ENCODE measurements around the gene DENND5B.
"Not testable (repeated sequence)": the region's sequence is repeated elsewhere in the genome, so short reads cannot be mapped to it uniquely, and the experiment has no call there.

DENND5B gene

DNA sequence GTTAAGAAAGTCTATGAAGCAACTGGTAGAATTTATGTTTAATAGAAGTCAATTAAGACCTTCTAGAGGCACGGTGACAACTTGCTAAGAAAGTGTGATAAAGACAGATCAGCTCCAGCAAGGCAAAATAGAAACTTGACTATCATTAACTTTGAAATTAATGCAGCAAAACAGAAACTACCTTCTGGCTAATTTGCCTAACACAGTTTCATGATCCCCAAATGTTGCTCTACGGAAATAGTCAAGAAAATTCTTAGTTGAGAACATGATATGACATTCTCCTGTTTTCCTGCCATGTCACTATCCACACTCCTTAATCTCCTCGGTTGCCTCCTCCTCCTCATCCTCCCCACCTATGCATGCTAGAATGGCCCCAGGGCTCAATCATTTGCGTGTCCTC is 4.2 kb downstream of the DENND5B start:
- Histone ChIP-seq H3K27ac (ENCODE audit: low read depth, low read length) (no peak overlapping the region), H3K36me3 (ENCODE audit: control insufficient read depth, insufficient read depth, low read length) (no peaks in the 10 kb centered on the region), H3K9ac (ENCODE audit: low read length) (no peak overlapping the region), H3K4me3 (ENCODE audit: low read length) (no peak overlapping the region), H3K4me1 (ENCODE audit: control insufficient read depth, insufficient read depth, low read length) (no peaks in the 10 kb centered on the region), H3K27me3 (ENCODE audit: control insufficient read depth, insufficient read depth, low read length) (no peaks in the 10 kb centered on the region)

DNA sequence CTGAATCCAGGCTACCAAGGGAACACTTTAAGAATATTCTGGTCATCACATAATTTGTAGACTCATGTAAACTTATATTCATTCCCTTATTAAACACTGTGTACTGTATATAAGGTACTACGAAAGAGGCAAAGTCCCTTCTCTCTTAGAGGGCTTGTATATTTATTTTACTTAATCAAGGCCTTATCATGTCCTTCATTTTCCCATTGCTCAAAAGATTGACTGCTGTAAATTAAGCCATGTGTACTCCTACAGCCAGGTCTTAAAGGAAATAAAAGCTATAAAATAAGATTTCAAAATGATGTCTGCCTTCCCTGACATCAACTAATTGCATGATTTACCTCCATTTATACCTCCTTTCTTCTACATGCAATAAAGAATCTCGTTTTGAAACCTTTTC is 5.0 kb downstream of the DENND5B start:
- no peak overlapping the region for H3K4me3 ChIP-seq (ENCODE audit: low read length)
- H3K27ac ChIP-seq (ENCODE audit: low read depth, low read length), result no peak overlapping the region
- H3K36me3 ChIP-seq (ENCODE audit: control insufficient read depth, insufficient read depth, low read length), result no peaks in the 10 kb centered on the region
- H3K9ac ChIP-seq (ENCODE audit: low read length), result no peak overlapping the region
- no peaks in the 10 kb centered on the region for H3K4me1 ChIP-seq (ENCODE audit: control insufficient read depth, insufficient read depth, low read length)
- H3K27me3 ChIP-seq (ENCODE audit: control insufficient read depth, insufficient read depth, low read length), result no peaks in the 10 kb centered on the region

DNA sequence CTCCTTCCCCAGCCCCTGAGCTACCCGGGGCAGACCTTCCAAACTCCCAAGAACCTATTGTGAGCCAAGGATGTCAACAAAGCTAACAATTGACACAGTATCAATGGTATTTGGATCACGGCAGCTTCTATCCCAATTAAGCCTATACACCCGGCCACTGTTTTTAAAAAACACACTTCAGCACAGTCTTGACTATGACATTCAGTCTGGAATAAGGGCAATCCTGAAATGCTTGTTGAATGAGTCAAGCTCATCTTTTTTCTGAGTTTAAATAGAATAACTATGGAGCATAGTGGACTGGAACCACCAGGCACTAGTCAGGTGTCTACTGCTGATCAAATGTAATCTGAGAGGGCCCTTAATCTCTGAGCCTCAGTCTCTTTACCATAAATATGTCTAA is 5.7 kb downstream of the DENND5B start:
- Histone ChIP-seq H3K27me3 (ENCODE audit: control insufficient read depth, insufficient read depth, low read length) (no peaks in the 10 kb centered on the region), H3K4me3 (ENCODE audit: low read length) (no peak overlapping the region), H3K27ac (ENCODE audit: low read depth, low read length) (no peak overlapping the region)

DNA sequence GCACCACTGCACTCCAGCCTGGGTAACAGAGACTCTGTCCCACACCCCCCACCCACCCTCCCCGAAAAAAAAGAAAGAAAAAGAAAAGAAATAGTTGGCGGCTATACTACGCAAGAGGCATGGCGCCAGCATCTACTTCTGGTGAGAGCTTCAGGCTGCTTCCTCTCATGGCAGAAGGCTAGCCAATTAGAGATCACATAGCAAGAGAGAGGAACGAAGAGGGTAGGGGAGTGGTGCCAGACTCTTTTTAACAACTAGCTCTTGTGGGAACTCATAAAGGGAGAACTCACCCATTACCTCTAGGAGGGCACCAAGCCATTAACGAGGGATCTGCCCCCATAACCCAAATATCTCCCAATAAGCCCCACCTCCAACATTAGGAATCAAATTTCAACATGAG is 6.2 kb downstream of the DENND5B start:
- Histone ChIP-seq H3K27ac (ENCODE audit: low read depth, low read length) (no peak overlapping the region), H3K27me3 (ENCODE audit: control insufficient read depth, insufficient read depth, low read length) (no peaks in the 10 kb centered on the region), H3K9ac (ENCODE audit: low read length) (no peak overlapping the region), H3K4me1 (ENCODE audit: control insufficient read depth, insufficient read depth, low read length) (no peaks in the 10 kb centered on the region), H3K36me3 (ENCODE audit: control insufficient read depth, insufficient read depth, low read length) (no peaks in the 10 kb centered on the region), H3K4me3 (ENCODE audit: low read length) (no peak overlapping the region)

More for the DNA sequence above, 5.7 kb downstream of the DENND5B start:
- Histone ChIP-seq H3K9ac (ENCODE audit: low read length) (no peak overlapping the region), H3K36me3 (ENCODE audit: control insufficient read depth, insufficient read depth, low read length) (no peaks in the 10 kb centered on the region), H3K4me1 (ENCODE audit: control insufficient read depth, insufficient read depth, low read length) (no peaks in the 10 kb centered on the region)

DNA sequence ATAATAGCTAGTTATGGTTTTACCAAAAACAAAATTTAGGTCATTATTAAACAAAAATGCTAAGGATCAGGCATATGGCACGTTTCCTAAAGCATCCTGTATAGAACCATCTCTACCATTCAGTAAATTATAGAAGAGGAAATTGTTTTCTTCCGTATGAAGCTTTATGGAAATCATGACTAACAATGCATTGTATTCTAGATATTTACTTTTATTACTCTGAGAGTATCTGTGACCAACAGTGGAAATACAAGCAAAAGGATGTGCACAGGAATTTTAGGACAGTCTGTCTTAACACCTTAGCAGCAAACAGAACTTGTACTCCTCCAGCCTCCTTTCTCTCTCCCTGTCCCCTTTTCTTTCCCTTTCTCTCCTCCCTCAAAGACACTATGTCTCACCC is 7.1 kb downstream of the DENND5B start:
- Histone ChIP-seq H3K27ac (ENCODE audit: low read depth, low read length) (no peak overlapping the region), H3K4me3 (ENCODE audit: low read length) (no peak overlapping the region), H3K36me3 (ENCODE audit: control insufficient read depth, insufficient read depth, low read length) (no peaks in the 10 kb centered on the region), H3K9ac (ENCODE audit: low read length) (no peak overlapping the region), H3K27me3 (ENCODE audit: control insufficient read depth, insufficient read depth, low read length) (no peaks in the 10 kb centered on the region), H3K4me1 (ENCODE audit: control insufficient read depth, insufficient read depth, low read length) (no peaks in the 10 kb centered on the region)

DNA sequence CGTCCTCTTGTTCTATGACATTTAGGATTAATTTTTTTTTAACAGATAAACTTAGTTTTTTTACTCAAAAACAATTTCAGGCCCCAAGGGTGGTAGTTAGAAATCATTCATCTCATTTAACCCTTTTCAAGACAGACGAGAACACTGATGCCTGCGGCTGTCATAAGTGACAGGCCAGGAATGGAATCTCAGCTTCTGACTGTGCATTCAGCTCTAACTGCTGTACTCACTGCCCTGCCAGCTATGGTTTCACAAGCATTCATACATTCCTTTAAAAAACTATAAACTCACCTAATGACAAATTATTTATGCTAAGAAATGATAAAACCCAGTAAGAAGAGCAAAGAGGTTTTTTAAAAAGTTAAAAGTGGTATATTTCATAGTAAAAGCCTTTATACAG is 8.8 kb downstream of the DENND5B start:
- H3K27me3 ChIP-seq (ENCODE audit: control insufficient read depth, insufficient read depth, low read length), result no peaks in the 10 kb centered on the region
- H3K4me1 ChIP-seq (ENCODE audit: control insufficient read depth, insufficient read depth, low read length), result no peaks in the 10 kb centered on the region
- H3K36me3 ChIP-seq (ENCODE audit: control insufficient read depth, insufficient read depth, low read length), result no peaks in the 10 kb centered on the region
- no peak overlapping the region for H3K4me3 ChIP-seq (ENCODE audit: low read length)
- no peak overlapping the region for H3K9ac ChIP-seq (ENCODE audit: low read length)
- no peak overlapping the region for H3K27ac ChIP-seq (ENCODE audit: low read depth, low read length)

DNA sequence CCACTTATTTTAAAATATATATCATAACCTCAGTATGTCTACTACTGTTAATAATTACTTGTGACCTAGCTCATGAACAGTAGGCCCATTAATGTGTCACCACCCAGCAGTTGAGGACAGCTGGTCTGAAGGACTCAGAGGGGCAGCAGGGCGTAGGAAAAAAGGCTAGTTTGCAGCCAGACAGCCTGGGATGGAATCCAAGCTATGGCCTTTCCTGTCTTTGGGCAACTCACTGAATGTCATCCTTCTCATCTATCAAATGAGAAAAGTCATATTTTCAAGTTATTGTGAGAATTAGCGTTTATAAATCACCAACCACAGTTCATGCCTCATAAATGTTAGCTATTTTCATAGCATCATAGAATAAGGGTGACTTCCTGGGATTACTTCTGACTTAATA is 12.3 kb downstream of the DENND5B start:
- Histone ChIP-seq H3K4me3 (ENCODE audit: low read length) (no peak overlapping the region), H3K4me1 (ENCODE audit: control insufficient read depth, insufficient read depth, low read length) (no peaks in the 10 kb centered on the region), H3K27me3 (ENCODE audit: control insufficient read depth, insufficient read depth, low read length) (no peaks in the 10 kb centered on the region), H3K9ac (ENCODE audit: low read length) (no peak overlapping the region), H3K27ac (ENCODE audit: low read depth, low read length) (no peak overlapping the region), H3K36me3 (ENCODE audit: control insufficient read depth, insufficient read depth, low read length) (no peaks in the 10 kb centered on the region)

DNA sequence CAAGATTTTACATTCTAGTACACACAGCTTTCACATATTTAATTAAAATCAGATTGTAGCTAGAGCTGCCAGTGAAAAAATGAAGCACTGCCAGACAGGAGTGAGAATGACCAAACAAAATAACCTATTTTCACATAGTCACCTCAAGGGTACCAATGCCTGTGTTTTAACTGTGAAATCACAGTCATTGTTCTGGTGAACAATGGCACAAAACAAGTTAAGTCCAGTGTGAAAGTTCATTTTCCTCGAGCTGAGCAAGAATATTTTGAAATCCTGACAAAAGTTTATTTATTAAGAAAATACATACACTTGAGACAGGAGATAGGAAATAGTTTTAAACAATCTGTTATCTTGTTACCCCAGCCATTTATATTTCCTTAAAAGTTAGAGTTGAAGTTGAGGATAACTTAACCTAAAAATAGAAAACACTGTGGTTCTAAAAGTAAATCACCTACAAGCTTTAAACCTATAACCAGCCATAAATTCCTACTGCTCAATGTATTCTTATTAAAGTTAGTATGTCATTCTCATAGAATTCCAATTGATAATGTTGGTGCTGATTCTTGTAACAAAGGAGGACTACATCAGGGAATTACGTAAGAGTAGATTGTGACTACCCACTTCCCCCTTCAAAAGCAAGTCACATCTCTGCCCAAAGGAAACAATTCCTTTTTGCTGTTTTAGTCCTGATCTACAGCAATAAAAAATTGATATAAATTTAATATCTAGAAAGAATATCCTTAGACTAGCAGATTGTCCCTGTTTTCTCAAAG is 15.9 kb downstream of the DENND5B start:
- H3K4me1 ChIP-seq (ENCODE audit: control insufficient read depth, insufficient read depth, low read length), result no peaks in the 10 kb centered on the region
- no peak overlapping the region for H3K9ac ChIP-seq (ENCODE audit: low read length)
- H3K27me3 ChIP-seq (ENCODE audit: control insufficient read depth, insufficient read depth, low read length), result no peaks in the 10 kb centered on the region
- H3K4me3 ChIP-seq (ENCODE audit: low read length), result no peak overlapping the region
- H3K36me3 ChIP-seq (ENCODE audit: control insufficient read depth, insufficient read depth, low read length), result no peaks in the 10 kb centered on the region
- no peak overlapping the region for H3K27ac ChIP-seq (ENCODE audit: low read depth, low read length)

DNA sequence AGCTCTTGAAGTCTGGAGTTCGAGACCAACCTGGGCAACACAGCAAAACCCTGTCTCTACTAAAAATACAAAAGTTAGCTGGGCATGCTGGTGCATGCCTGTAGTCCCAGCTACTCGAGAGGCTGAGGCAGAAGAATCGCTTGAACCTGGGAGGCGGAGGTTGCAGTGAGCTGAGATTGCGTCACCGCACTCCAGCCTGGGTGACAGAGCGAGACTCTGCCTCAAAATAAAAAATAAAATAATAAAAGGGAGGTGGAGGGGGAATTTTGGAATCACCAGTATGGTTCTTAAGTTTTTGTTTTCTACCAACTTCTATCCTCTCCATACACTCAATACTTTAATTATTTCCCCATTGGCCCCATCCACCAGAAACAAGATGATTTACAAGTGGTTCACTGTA is 16.6 kb downstream of the DENND5B start:
- H3K9ac ChIP-seq (ENCODE audit: low read length); H3K27me3 ChIP-seq (ENCODE audit: control insufficient read depth, insufficient read depth, low read length); H3K36me3 ChIP-seq (ENCODE audit: control insufficient read depth, insufficient read depth, low read length); H3K4me1 ChIP-seq (ENCODE audit: control insufficient read depth, insufficient read depth, low read length); H3K4me3 ChIP-seq (ENCODE audit: low read length); H3K27ac ChIP-seq (ENCODE audit: low read depth, low read length): not testable (repeated sequence)

DNA sequence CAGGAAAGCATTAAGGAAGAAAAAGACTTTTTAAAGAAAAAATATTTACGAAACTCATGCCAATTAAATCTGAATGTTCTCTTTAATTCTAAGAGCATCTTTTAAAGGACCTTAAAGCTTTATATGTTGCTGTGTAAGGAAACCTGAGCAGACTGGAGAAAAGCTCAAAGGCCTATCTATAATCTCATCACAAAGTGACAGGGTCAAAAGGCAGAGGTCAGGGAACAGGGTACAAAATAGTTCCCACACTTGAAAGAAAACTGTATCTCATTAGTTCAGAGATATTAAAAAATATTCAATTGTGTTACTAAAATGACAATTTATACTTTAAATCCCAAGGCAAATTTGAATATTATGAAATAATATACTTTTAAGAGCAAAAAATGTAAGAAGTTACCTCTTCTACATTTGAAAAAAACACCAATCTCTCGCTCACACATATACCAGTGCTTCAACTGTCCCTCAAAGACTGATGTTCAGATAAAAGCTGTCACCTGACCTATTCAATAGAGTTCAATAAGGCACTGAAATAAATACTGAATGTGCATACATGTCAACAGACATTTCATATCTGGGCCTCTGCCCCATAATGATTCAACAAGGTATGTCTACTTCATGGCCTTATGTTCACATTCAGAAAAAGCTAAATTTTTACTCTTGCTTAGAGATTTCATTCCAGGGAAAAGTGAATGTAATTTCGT is 17.9 kb downstream of the DENND5B start:
- Histone ChIP-seq H3K27me3 (ENCODE audit: control insufficient read depth, insufficient read depth, low read length) (no peaks in the 10 kb centered on the region), H3K4me3 (ENCODE audit: low read length) (no peak overlapping the region), H3K36me3 (ENCODE audit: control insufficient read depth, insufficient read depth, low read length) (no peaks in the 10 kb centered on the region)

DNA sequence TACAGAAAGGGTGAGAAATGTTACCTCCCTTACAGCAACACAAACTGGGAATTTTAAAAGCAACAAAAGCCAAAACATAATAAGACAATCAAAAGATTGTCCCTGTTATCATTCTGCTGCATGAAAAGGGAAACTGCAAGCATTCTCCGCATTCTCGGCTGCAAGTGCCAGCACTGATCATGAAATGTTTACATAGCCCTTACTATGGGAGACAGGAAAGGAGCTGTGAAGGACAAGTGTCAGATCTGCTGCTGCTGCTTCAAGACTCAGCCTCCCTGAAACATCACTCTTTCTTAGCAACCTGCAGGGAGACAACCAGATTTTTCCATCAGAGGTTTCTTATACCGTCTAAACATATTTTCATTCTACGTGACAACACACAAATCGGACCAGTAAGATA is 20.1 kb downstream of the DENND5B start:
- H3K4me3 ChIP-seq (ENCODE audit: low read length), result no peak overlapping the region
- no peak overlapping the region for H3K27ac ChIP-seq (ENCODE audit: low read depth, low read length)
- no peaks in the 10 kb centered on the region for H3K36me3 ChIP-seq (ENCODE audit: control insufficient read depth, insufficient read depth, low read length)
- no peaks in the 10 kb centered on the region for H3K4me1 ChIP-seq (ENCODE audit: control insufficient read depth, insufficient read depth, low read length)
- no peak overlapping the region for H3K9ac ChIP-seq (ENCODE audit: low read length)
- H3K27me3 ChIP-seq (ENCODE audit: control insufficient read depth, insufficient read depth, low read length), result no peaks in the 10 kb centered on the region

More for the DNA sequence above, 17.9 kb downstream of the DENND5B start:
- Histone ChIP-seq H3K4me1 (ENCODE audit: control insufficient read depth, insufficient read depth, low read length) (no peaks in the 10 kb centered on the region), H3K9ac (ENCODE audit: low read length) (no peak overlapping the region), H3K27ac (ENCODE audit: low read depth, low read length) (no peak overlapping the region)

DNA sequence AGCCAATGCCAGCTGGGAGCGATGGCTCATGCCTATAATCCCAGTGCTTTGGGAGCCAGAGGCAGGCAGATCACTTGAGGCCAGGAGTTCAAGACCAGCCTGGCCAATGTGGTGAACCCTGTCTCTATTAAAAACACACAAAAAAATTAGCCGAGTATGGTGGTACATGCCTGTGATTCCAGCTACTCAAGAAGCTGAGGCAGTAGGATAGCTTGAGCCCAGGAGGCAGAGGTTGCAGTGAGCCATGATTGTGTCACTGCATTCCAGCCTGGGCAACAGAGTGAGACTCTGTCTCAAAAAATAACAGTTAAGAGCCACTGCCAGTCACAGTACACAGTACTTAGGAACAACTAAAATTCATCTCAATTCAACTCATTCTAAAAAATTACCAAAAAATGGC is 21.4 kb downstream of the DENND5B start:
- not testable (repeated sequence) for H3K27ac ChIP-seq (ENCODE audit: low read depth, low read length); H3K4me1 ChIP-seq (ENCODE audit: control insufficient read depth, insufficient read depth, low read length); H3K27me3 ChIP-seq (ENCODE audit: control insufficient read depth, insufficient read depth, low read length); H3K36me3 ChIP-seq (ENCODE audit: control insufficient read depth, insufficient read depth, low read length); H3K9ac ChIP-seq (ENCODE audit: low read length); H3K4me3 ChIP-seq (ENCODE audit: low read length)

DNA sequence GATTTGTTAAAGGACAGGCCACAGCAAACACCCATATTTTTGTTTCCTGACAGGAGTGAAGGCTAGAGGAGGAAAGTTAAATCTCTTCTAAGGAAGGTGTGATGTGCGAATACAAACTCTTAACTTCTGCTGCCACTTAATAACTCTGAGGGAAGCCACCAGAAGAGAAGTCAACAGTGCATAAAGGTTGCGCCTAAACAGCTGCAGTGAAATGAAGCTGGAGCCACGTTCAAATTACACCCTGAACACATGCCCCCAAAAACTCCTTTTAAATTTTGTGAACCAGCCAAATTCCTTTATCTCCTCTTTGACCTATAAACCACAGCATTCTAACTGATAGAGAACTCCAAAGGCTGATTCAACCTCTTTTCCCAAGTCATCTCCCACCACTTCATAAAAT is 22.4 kb downstream of the DENND5B start:
- no peaks in the 10 kb centered on the region for H3K4me1 ChIP-seq (ENCODE audit: control insufficient read depth, insufficient read depth, low read length)
- H3K27me3 ChIP-seq (ENCODE audit: control insufficient read depth, insufficient read depth, low read length), result no peaks in the 10 kb centered on the region
- no peaks in the 10 kb centered on the region for H3K36me3 ChIP-seq (ENCODE audit: control insufficient read depth, insufficient read depth, low read length)
- no peak overlapping the region for H3K4me3 ChIP-seq (ENCODE audit: low read length)
- H3K9ac ChIP-seq (ENCODE audit: low read length), result no peak overlapping the region
- H3K27ac ChIP-seq (ENCODE audit: low read depth, low read length), result no peak overlapping the region

Measured in rectal smooth muscle tissue (tissue), 1 donor.